ENCODE measurements around the gene DGKB.

Gene DGKB

DNA sequence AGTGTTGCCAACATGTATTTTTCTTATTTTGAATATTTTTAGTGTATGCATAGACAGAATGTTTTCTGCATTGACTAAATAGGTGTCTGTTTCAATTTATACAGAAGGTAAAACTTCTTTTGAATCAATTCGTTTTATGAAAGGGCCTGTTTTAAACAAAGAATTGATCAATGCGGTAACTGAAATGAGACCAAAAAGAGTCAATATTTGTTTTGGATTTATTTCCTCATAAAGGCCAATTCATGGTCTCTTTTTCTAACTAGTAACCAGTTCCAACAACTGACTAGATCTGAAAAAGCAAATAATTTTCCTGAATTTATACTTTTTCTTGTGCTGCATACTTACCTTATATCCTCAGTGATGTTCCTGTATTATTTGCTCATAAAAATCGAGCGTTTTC lies 320.5 kb downstream of the DGKB start:
- Histone ChIP-seq H3K27ac (ENCODE audit: low read length) (no peak overlapping the region), H3K4me3 (ENCODE audit: low read length) (no peak overlapping the region), H3K79me2 (ENCODE audit: low read length) (no peaks in the 10 kb centered on the region), H3K9me3 (replicated peaks; ENCODE audit: insufficient read depth, low read length) (no peaks in the 10 kb centered on the region), H3K4me1 (ENCODE audit: low read length) (peaks cover 11% of the 10 kb centered on the region; the same call in 1 of the 2 replicates), H3K9me2 (replicated peaks; ENCODE audit: insufficient read depth, low read length) (no peaks in the 10 kb centered on the region), H3K4me2 (ENCODE audit: low read depth, low read length) (no peak overlapping the region), H3F3A (ENCODE audit: insufficient read depth, low read length) (0 out of 2 replicates have a peak, but pooled peaks cover 3% of the 10 kb centered on the region), H4K20me1 (ENCODE audit: insufficient read depth, low read length) (no peaks in the 10 kb centered on the region), H2AFZ (ENCODE audit: low read length) (no peak overlapping the region), H3K36me3 (replicated peaks; ENCODE audit: insufficient read depth, low read length) (no peaks in the 10 kb centered on the region), H3K27me3 (replicated peaks; ENCODE audit: insufficient read depth, low read length) (no peaks in the 10 kb centered on the region), H3K9ac (ENCODE audit: low read length) (no peak overlapping the region)
- no peak for DNase-seq
- TF ChIP-seq EZH2 (optimal IDR thresholded peaks at IDR 0.05; ENCODE audit: low read depth, low read length) = no peak
- TF ChIP-seq, protein P1, sequence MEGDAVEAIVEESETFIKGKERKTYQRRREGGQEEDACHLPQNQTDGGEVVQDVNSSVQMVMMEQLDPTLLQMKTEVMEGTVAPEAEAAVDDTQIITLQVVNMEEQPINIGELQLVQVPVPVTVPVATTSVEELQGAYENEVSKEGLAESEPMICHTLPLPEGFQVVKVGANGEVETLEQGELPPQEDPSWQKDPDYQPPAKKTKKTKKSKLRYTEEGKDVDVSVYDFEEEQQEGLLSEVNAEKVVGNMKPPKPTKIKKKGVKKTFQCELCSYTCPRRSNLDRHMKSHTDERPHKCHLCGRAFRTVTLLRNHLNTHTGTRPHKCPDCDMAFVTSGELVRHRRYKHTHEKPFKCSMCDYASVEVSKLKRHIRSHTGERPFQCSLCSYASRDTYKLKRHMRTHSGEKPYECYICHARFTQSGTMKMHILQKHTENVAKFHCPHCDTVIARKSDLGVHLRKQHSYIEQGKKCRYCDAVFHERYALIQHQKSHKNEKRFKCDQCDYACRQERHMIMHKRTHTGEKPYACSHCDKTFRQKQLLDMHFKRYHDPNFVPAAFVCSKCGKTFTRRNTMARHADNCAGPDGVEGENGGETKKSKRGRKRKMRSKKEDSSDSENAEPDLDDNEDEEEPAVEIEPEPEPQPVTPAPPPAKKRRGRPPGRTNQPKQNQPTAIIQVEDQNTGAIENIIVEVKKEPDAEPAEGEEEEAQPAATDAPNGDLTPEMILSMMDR (IDR thresholded peaks at IDR 0.05; ENCODE audit: low read length) = no peak
- TF ChIP-seq EZH2phosphoT487 (IDR thresholded peaks at IDR 0.05; ENCODE audit: low read length) = no peak

DNA sequence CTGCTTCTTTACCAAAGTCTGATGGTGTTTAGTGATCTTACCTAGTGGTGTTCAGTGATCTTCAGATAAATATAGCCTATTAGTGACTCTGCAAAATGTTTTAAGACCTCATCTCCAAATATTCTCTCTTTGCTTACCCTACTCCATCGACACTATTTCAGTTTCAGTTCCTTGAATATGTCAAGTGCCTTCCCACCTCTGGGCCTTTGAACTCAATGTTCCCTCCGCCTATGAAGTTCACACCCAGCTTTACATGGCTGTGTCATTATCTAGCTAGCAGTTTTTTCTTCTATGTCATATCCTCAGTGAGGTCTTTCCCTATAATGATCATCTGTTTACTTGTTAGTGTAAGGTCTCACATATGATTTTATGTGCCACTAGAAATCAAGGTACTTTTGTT lies 322.6 kb downstream of the DGKB start:
- Histone ChIP-seq H4K20me1 (ENCODE audit: insufficient read depth, low read length) (no peaks in the 10 kb centered on the region), H2AFZ (ENCODE audit: low read length) (peak overlapping the region; percentile 33), H3K4me1 (ENCODE audit: low read length) (peaks cover 11% of the 10 kb centered on the region; the same call in 1 of the 2 replicates), H3K9ac (ENCODE audit: low read length) (no peak overlapping the region), H3K9me3 (replicated peaks; ENCODE audit: insufficient read depth, low read length) (no peaks in the 10 kb centered on the region), H3F3A (ENCODE audit: insufficient read depth, low read length) (0 out of 2 replicates have a peak, but pooled peaks cover 3% of the 10 kb centered on the region), H3K27me3 (replicated peaks; ENCODE audit: insufficient read depth, low read length) (no peaks in the 10 kb centered on the region), H3K4me2 (ENCODE audit: low read depth, low read length) (peak overlapping the region; percentile 32), H3K4me3 (ENCODE audit: low read length) (peak overlapping the region; percentile 14; the same call in 1 of the 2 replicates), H3K27ac (ENCODE audit: low read length) (peak overlapping the region; percentile 52; the same call in 1 of the 2 replicates), H3K36me3 (replicated peaks; ENCODE audit: insufficient read depth, low read length) (no peaks in the 10 kb centered on the region), H3K79me2 (ENCODE audit: low read length) (no peaks in the 10 kb centered on the region), H3K9me2 (replicated peaks; ENCODE audit: insufficient read depth, low read length) (no peaks in the 10 kb centered on the region)
- peak; percentile 77 for DNase-seq
- TF ChIP-seq, protein P1 (IDR thresholded peaks at IDR 0.05; ENCODE audit: low read length) = no peak

DNA sequence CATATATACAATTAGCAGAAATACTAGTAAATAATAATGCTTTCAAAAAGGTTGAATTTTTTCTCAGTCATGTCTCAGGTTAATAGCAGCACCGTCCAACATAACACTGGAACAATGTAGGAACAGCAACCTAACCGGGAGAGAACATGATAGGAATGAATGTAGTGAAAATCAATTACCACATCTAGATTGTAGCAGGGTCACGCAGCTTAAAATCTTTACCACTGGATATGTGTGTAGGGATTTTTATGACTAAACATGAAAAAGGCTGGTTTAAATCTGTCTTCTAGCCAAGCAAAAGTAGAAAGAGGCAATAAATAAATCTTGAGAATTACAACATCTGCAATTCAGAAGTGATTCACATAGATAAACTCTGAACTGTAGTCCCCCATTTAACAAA lies 326.0 kb downstream of the DGKB start:
- no peaks in the 10 kb centered on the region for H3K79me2 ChIP-seq (ENCODE audit: low read length)
- H3K4me1 ChIP-seq (ENCODE audit: low read length) = peaks cover 11% of the 10 kb centered on the region; the same call in 1 of the 2 replicates
- no peaks in the 10 kb centered on the region for H4K20me1 ChIP-seq (ENCODE audit: insufficient read depth, low read length)
- no peak overlapping the region for H3K27ac ChIP-seq (ENCODE audit: low read length)
- H3F3A ChIP-seq (ENCODE audit: insufficient read depth, low read length) = 0 out of 2 replicates have a peak, but pooled peaks cover 3% of the 10 kb centered on the region
- no peak overlapping the region for H3K4me3 ChIP-seq (ENCODE audit: low read length)
- DNase-seq = no peak
- no peaks in the 10 kb centered on the region for H3K36me3 ChIP-seq (replicated peaks; ENCODE audit: insufficient read depth, low read length)
- H3K4me2 ChIP-seq (ENCODE audit: low read depth, low read length) = no peak overlapping the region
- H3K27me3 ChIP-seq (replicated peaks; ENCODE audit: insufficient read depth, low read length) = no peaks in the 10 kb centered on the region
- no peaks in the 10 kb centered on the region for H3K9me3 ChIP-seq (replicated peaks; ENCODE audit: insufficient read depth, low read length)
- no peak overlapping the region for H3K9ac ChIP-seq (ENCODE audit: low read length)
- H2AFZ ChIP-seq (ENCODE audit: low read length) = no peak overlapping the region
- TF ChIP-seq, protein P1 (IDR thresholded peaks at IDR 0.05; ENCODE audit: low read length) = no peak
- TF ChIP-seq EZH2phosphoT487 (IDR thresholded peaks at IDR 0.05; ENCODE audit: low read length) (no peak), EZH2 (optimal IDR thresholded peaks at IDR 0.05; ENCODE audit: low read depth, low read length) (no peak)
- no peaks in the 10 kb centered on the region for H3K9me2 ChIP-seq (replicated peaks; ENCODE audit: insufficient read depth, low read length)

All from MM.1S (cell line).